D721Med (cell line): ENCODE measurements around the gene MYLK2.

Experiments used
- DNase-seq: peaks from one replicate; pipeline ENCODE4 v3.0.0; 2011; ENCODE audit warnings: low spot score; ENCODE audit not compliant: insufficient read length
- FAIRE-seq: peaks from 2 replicates; lab custom pipeline; 2011; peaks lifted over from hg19 to GRCh38; lab: Jason Lieb, UNC
- TF ChIP-seq, protein P1 (sequence below): IDR thresholded peaks from 2 replicates; pipeline ENCODE4 v1.5.1; 2012; ENCODE audit warnings: mild to moderate bottlenecking, control low read depth; ENCODE audit not compliant: insufficient read depth; ENCODE audit errors: missing control alignments

MYLK2 gene

GRCh38 chr20:31841928-31842327, 22.8 kb downstream of the MYLK2 start:
- TF ChIP-seq, protein P1, sequence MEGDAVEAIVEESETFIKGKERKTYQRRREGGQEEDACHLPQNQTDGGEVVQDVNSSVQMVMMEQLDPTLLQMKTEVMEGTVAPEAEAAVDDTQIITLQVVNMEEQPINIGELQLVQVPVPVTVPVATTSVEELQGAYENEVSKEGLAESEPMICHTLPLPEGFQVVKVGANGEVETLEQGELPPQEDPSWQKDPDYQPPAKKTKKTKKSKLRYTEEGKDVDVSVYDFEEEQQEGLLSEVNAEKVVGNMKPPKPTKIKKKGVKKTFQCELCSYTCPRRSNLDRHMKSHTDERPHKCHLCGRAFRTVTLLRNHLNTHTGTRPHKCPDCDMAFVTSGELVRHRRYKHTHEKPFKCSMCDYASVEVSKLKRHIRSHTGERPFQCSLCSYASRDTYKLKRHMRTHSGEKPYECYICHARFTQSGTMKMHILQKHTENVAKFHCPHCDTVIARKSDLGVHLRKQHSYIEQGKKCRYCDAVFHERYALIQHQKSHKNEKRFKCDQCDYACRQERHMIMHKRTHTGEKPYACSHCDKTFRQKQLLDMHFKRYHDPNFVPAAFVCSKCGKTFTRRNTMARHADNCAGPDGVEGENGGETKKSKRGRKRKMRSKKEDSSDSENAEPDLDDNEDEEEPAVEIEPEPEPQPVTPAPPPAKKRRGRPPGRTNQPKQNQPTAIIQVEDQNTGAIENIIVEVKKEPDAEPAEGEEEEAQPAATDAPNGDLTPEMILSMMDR: no peak
- DNase-seq (no peak), FAIRE-seq (no peak)

GRCh38 chr20:31842471-31843157, 23.5 kb downstream of the MYLK2 start:
- DNase-seq (no peak), FAIRE-seq (no peak)
- TF ChIP-seq, protein P1: no peak

GRCh38 chr20:31843288-31843687, 24.1 kb downstream of the MYLK2 start:
- DNase-seq (no peak), FAIRE-seq (no peak)
- TF ChIP-seq, protein P1: no peak

GRCh38 chr20:31843881-31844280, 24.7 kb downstream of the MYLK2 start:
- TF ChIP-seq, protein P1: no peak
- no peak for FAIRE-seq
- DNase-seq: no peak

DNA sequence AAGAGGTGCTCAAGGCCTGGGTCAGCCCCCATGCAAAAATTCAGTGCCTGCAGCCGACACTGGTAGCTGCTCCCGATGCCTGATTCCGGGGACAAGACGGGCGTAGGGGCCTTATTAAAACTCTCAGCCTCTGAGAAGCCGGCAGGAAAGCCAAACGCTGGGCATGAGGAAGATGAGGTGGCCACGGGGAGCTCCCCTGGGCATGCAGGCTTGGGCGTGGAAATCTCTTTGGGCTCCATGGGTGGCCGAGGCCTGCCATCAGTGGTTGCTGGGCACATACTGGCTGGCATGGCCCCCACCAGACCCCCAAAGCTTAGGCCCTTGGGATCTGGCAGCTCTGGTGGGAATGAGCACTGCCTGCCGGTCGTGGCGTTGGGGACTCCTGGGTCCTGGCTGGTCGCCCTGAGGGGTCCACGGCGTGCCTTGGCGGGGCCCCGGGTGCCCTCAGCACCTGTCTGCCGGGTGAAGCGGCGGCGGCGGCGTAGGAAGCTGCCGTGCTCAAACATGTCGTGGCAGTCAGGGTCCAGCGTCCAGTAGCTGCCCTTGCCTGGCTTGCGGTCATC, 25.7 kb downstream of the MYLK2 start:
- TF ChIP-seq, protein P1: no peak
- no peak for DNase-seq
- no peak for FAIRE-seq

DNA sequence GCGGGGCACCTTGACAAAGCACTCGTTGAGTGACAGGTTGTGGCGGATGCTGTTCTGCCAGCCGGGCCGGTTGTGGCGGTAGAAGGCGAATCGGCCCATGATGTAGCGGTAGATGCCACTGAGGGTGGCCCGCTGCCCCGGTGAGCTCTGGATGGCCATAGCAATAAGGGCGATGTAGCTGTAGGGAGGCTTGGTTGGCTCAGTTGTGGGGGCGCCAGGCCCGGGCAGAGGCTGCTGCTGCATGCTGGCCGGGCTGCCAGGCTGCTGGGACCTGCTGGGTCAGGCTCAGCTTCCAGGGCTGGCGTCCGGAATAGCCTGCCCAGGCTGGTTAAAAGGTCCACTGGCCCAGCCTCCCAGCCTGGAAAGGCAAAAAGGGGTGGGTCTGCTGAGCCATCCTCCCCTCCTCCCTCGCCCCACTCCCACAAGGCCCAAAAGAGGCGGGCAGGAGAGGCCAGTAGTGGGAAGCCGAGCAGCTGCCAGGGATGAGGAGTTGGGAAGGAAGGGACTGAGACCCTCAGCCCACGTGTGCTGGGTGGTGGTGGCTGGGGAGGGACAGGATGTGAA, 26.2 kb downstream of the MYLK2 start, which contains the start of gene FOXS1:
TSS of gene FOXS1 (minus strand) at position 305 of the 564 bp plus-strand sequence. CDS start at position 243, 62 bp downstream.
- DNase-seq: no peak
- TF ChIP-seq, protein P1: no peak
- no peak for FAIRE-seq

DNA sequence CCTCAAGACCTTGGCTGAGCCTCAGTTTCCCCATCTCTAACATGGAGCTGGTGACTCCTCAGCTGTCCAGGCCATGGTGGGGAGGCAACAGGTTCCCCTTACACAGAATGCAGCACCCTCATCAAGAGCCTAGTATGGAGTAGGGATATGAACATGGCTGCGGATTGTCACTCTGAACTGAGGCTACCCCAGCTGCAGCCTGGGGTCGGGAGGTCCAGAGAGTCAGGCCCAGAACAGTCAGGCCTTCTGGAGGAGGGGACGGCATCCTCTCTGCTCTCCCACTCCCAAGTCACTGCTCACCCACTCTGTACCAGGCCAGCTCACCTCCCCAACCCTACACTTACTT, 27.6 kb downstream of the MYLK2 start:
- FAIRE-seq: no peak
- no peak for DNase-seq
- TF ChIP-seq, protein P1: no peak
